CD4-positive, alpha-beta T cell treated with Interleukin-17A for 4 hours (primary cell): Measurements from ENCODE around the gene GCN1.
A peak's percentile ranks its signal among the peaks of the same experiment; 100 is the strongest.
"Not testable (repeated sequence)": the region's sequence is repeated elsewhere in the genome, so short reads cannot be mapped to it uniquely, and the experiment has no call there.

Source experiments
- DNase-seq: peaks from one replicate; pipeline ENCODE4 v3.0.0-alpha.2; 2020; ENCODE audit warnings: mixed read lengths

Gene GCN1

GRCh38 chr12:120228291-120229070 lies 34.0 kb upstream of the GCN1 start:
- peak; percentile 94 for DNase-seq

GRCh38 chr12:120228041-120228290 lies 33.5 kb upstream of the GCN1 start:
- no peak for DNase-seq

GRCh38 chr12:120227233-120228040 lies 32.9 kb upstream of the GCN1 start:
- no peak for DNase-seq

DNA sequence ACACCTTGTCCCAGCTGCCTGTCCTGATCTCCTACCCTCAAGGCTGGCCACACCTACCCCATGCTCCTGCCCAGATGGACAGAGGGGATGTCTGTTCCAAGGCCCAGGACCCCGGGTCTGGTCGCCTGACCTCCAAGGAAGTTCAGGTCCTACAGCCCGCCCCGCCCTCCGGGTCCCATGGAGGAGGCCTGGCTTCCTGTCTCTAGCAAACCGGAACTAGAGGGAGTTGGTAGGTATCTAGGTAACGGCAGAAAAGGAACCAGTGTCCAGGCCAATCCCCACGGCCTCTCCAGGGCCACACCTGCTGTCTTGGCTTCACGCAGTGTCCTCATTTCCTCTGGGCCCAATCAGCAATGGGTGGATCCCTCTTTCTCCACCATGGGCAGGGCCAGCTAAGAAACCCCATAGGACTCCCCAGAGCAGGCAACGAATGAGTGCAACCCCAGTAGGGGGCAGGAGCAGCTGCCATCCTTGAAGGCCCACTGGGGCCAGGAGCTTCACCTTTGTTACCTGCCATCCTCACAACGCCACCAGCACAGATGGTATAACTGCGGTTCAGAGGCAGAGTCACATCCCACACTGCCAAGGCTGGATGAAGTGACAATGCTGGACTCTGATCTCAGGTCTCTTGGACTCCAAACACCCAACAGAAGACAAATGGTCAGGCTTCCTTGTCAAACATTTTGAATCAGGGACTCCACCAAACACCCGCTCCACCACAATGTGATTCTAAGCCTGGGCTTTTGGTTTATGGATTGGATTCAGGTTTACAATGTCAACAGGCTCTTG lies 31.5 kb upstream of the GCN1 start:
- peak; percentile 25 for DNase-seq

DNA sequence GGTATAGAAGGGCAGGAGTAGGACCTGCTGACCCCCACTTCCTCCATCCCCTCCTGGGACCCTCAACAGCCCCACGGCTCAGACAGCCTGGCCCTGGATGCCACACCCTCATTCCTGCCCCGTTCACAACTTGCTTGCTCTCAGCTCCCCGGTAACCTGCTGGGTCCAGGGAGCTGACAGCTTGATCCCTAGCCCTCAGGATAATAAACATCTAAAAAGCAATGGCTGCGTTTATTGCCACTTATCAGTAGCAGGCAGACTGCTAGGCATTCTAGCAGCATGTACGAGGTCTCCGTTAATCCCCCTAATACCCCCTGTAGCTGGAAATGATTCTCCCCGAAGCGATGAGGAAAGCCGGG lies 30.7 kb upstream of the GCN1 start:
- DNase-seq = no peak

DNA sequence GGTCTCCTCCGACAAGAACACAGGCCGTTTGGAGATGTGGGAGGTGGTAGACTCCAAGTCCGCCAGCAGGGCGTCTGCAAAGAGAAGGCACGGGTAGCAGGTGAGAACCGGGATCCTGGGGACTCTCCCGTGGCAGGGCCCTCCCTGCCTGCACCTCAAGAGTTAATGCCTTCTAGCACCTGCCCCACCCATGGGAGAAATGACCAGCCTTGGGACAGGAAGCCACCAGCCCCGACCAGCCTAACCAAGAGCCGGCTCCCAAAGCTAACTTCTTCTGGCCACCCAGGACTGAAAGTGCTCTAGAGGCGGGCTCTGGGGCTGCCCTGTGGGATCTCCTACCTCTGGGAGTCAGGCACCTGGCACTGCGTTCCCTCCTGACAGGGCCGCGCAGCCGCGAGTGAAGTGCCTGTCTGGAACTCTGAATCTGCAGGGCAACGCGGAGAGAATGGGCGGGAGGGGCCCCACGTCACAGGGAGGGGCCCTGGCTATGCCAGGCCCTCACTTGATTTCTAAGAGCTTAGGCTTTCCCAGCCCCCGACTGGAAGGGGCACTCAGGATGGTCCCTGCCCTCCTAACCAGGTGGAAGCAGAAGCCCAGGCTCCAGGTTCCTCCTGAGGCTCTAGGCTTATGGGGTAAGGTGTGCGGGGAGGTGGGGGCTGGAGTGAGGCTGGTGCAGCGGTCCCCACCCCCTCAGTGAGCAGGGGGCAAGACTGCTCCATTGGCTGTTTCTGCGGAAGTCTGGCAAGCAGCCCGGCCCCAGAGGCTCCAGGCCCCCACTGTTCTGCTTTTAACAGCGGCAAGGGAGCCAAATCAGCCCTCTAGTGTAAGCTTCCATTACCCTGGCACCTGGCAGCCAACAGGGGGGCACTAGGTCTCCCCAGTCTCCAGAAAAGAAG lies 30.0 kb upstream of the GCN1 start:
- no peak for DNase-seq

DNA sequence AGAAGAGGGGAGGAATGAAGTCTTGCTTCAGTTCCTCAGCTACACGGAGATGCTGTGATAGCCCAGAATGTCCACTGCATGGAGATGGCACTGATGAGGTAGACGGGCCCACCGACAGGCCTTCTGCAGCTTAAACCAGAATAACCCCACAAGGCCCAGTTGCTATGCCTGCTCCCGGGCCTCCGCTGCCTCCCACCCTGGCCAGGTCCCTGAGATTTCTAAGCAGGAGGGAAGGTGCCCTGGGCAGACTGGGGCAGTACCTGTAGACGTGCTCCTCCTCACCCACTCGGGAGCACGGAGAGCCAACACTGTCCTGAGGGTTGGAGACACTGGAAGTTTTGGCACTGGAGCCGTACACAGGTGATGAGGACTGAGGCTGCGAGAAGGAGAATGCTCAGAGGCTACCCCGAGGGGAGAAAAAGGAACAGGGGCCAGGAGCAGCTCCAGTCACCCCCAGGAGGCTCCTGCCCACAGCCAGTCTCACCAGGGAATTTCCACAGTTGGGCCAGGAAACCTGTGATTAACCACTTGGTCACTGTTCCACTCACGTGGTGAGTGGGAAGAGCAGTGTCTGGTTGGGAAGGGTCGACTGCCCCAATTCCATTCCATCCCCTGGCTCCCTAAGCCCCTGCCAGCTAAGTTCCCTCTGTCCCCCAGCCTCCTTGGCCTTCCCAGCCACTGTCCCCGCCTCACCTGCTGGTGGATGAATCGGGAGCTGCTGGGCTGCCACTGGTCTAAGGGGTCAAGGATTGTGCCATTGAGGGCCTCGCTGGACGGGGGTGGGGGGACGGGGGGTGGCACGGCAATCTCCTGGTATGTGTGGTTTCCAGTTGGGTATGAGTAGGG lies 29.2 kb upstream of the GCN1 start:
- no peak for DNase-seq

DNA sequence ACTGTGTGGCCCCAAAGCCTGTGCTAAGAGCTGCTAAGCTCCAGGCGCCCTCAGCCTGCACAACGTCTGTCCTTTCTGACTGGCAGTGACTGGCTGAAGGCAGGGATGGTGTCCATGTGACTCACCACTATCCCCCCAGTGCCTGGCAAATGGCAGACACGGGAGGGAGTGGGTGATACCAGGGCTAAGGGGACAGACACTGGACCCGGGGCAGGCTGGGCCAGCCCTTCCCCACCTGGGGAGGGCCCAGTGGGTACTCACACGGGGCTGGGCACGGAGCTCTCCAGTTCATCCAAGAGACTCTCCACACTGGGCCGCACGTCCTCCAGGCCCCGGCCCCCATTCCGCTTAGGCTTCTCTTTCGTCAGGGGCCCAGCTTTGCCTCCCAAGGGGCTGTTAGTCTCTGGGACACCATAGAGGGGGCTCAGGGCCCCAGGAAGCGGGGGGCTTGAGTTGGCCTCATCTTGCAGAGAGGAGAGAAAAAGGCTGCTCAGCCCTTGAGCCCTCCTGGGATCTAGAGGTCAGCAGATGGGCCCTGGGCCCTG lies 27.8 kb upstream of the GCN1 start:
- no peak for DNase-seq

DNA sequence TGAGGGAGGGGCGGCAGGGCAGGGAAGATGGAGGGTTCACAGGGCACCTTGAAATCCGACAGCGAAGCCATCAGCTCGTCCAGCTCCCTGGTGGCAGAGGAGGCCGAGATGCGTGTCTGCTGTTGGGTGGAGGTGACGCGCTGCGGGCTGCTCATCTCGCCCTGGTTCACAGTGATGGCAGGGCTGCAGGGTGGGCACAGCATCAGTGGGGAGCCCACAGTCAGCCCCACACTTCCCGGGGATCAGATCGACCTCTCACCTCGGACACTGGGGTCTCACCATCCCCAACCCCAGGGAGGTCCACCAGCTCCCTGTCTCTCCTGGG lies 27.0 kb upstream of the GCN1 start:
- DNase-seq = no peak

GRCh38 chr12:120220838-120221575 lies 26.5 kb upstream of the GCN1 start:
- no peak for DNase-seq

- no peak for DNase-seq
Observed at GRCh38 chr12:120218680-120219606, 24.4 kb upstream of the GCN1 start.

DNA sequence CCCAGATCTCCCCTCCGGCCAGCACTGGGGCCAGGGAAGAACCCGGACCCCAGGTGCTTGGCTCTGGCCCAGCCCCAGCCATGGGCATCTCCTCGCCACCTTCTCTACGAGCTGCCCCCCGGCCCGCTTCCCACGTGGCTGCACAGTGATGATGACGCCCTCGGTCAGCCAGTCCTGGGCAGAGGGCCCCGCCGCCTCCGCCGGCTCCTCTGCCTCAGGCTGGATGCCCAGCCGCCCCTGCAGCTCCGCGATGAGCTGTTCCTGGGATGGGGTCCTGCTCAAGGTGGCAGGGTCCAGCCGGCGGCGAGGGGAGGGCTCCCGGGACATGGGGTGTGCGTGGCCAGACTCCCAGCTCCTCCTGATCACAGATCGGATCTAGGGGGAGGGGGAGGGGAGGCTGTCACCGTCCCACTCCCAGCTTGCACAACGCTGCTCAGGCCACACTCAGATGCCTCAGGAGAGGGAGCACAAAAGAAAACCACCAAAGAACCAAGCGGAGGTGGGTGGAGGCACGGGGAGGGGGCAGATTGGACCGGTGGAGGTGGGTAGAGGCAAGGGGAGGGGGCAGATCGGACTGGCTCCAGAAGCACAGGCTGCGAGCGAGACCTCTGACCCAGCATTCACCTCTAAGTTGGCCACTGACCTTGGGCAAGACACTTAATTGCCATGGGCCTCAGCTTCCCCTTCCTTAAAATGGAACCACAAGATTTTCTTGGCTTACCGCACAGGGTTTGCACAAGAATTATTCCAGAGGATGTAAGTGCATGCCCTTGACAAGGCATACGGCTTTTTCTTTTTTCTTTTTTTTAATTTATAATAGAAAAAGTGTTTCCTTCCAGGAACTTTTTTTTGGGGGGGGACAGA lies 22.5 kb upstream of the GCN1 start:
- DNase-seq = no peak

- no peak for DNase-seq
Observed at GRCh38 chr12:120215766-120216735, 21.5 kb upstream of the GCN1 start.

GRCh38 chr12:120215357-120215735 lies 20.8 kb upstream of the GCN1 start:
- no peak for DNase-seq

DNA sequence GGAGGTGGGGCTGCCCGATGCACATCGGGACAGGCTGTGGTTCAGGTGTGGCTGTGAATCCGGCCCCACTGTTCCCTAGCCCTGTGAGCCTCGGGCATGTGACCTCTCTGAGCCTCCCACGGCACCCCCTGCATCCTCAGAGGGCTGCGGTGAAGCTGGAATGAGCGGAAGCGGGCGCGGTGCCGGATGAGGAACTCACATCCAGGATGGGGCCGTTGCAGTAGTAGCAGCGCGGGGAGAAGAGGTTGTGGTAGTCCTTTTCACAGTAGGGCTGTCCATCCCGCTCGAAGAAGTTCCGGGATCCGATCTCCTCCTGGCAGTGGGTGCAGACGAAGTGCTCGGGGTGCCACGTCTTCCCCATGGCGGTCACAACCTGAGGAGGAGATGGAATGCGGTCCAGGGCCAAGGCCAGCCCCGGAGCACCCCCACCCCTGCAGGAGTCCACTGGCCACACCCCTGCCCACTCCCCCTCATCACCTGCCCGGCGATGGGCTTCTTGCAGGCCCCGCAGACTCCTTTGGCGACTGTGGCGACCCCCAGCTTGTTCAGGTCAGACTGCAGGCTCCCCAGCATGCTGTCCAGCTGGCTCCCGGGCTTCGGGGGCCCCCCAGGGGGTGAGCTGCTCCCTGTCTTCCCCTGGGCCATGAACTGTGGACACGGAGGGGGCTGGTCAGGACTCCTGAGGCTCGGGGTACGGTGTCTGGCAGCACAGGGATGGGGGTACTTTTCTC lies 20.3 kb upstream of the GCN1 start:
- DNase-seq = no peak

GRCh38 chr12:120213758-120214157 lies 19.2 kb upstream of the GCN1 start:
- no peak for DNase-seq

- DNase-seq = not testable (repeated sequence)
Observed at GRCh38 chr12:120213182-120213581, 18.7 kb upstream of the GCN1 start.
